HG03469 (cell line): Measurements from ENCODE around the gene RFPL3.
"Not testable (repeated sequence)": the region's sequence is repeated elsewhere in the genome, so short reads cannot be mapped to it uniquely, and the experiment has no call there.

ENCODE experiments used
- ATAC-seq: cut with Tn5 transposase; IDR thresholded peaks from one replicate; pipeline ENCODE4 v1.9.1; 2021; ENCODE audit warnings: mild to moderate bottlenecking, moderate library complexity, moderate number of reproducible peaks; ENCODE audit not compliant: unreplicated experiment

RFPL3 gene

DNA sequence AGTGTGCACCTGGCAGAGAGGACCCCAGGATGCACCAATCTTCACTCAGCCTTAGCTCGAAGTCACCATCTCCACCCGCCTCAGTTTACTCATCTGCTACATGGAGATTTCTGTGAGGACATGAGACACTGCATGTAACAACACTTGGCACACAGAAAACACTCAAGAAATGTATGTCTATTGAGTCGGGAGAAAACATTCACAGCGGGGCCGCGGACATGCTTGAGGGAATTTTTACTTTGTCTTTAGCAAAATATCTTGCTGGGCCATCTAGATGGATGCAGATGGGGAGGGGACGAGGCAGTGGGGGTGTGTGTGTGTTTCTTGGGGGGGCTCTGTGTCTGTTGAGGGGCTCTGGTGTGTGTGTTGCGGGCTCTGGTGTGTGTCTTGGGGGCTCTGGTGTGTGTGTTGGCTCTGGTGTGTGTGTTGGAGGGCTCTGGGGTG is 28.4 kb upstream of the RFPL3 start:
- no peak for ATAC-seq

DNA sequence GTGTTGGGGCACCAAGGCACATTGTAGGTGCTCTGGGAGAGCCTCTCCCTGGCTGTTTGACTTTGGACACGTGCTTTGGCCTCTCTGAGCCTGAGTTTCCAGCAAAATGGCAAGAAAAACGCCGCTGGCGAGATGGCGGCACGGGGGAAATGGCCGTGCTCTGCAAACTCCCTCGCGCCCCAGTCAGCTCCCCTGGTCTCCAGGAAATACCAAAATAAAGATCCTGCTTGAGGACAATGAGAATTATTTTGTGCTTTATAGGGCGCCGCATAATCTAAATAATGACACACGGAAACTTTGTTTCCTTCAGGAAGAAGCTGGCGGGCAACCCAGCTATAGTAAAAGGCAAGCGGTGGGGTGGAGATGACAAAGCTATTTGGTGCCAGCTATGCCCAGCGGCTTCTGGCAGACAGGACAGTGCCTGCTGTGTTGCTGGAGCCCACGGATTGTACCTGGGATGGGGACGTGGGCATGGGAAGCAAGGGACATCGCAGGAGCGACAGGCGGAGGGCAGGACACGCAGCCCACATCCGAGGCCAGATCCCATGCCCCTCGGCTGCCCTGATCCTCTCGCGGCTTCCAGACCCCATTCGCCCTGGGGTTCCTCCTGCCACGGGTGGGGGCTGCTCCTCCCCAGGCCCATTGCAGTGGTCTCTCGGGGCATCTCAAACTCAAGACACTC is 26.3 kb upstream of the RFPL3 start:
- ATAC-seq, result no peak

DNA sequence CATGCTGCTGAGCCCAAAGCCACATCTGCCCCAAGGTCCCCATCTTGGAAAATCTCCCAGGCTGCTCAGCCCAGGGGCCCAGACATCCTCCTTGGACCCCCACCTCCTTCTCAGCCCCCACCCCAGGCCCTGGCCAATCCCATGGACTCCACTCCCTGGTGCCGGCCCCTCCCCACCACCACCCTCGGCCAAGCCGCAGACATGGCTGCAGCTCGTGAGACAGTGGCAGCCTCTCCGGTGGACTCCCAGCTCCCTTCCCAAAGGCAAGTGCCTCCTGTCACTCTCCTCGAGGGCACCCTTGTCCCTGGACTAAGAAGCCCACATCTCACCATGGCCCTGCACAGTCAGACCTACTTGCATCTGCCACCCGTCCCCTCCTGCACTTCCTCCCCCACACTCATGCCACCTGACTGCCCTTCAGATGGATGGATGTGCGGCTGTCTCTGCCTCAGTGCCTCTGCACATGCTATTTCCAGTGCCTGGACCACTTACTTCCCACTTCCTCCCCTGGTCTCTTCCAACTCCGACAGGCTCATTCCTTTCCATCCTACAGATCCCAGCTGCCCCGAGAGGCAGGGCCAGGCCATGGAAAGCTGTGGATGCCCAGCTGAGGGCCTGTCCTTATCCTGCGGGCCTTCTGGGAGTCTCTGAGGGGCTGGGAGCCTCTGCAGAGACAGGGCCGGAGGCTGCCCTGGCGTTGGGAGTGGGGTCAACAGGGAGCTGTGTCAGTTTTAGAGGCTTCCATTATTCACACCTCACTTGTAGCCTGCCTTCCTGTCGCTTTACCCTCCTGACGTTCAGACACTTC is 25.5 kb upstream of the RFPL3 start:
- ATAC-seq, result no peak

DNA sequence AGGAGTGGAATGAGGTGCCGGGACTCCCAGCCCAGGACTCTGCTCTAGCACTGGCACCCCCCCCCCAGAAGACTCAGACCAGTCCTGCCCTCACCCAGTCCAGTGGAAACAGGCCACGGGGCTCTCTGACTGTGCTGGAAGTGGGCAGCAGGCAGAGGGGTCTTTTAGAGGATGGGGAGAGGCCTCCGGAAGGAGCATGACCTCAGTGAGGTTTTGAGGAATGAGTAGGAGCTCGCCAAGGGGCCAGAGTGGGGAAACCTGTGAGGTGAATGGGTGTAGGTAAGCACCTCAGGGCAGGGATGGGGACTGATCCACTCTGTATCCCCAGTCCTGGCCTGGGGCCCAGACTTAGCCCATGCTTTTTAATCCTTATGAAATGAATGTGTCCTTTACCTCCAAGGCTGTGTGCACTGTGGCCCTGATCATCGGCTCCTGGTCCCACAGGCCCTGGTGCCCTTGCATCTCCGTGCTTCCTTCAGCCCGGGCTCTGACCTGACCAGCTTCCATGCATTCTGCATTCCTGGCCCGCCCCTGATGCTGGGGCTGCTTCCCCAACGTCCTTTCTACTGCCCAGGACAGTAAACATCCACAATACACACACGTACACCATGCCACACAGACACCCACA is 24.4 kb upstream of the RFPL3 start:
- ATAC-seq, result no peak

DNA sequence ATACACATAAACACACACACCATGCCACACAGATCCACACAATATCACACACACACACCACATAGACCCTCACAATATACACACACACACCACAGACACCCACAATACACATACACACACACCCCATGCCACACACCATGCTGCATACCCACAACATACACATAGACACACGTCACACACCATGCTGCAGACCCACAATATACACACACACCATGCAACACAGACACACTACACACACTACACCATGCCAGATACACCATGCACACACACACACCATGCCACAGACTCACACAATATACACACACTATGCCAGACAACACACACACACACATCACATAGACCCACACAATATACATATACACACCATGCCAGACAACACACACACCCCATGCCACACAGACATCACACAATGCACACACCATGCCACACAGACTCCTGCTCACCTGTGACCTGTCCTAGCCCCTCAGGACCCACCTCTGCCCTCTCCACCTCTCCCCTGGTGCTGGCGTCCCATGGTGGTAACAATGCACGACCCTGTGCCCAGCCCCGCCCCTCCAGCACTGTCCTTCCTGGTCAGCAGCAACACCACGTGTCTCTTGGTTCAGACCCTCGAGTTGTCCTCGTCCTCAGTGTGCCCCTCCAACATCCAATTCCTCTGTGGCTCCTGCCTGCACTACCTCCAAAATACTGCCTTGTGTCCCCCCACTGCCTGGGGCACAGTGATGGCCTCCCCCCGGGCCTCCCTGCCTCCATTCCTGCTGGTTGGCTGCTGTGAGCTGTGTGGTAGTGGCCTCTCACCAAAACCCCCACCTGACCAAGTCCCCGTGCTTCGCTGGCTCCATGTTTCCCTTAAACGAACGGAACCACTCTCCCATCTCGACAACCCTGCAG is 23.7 kb upstream of the RFPL3 start:
- ATAC-seq, result no peak

DNA sequence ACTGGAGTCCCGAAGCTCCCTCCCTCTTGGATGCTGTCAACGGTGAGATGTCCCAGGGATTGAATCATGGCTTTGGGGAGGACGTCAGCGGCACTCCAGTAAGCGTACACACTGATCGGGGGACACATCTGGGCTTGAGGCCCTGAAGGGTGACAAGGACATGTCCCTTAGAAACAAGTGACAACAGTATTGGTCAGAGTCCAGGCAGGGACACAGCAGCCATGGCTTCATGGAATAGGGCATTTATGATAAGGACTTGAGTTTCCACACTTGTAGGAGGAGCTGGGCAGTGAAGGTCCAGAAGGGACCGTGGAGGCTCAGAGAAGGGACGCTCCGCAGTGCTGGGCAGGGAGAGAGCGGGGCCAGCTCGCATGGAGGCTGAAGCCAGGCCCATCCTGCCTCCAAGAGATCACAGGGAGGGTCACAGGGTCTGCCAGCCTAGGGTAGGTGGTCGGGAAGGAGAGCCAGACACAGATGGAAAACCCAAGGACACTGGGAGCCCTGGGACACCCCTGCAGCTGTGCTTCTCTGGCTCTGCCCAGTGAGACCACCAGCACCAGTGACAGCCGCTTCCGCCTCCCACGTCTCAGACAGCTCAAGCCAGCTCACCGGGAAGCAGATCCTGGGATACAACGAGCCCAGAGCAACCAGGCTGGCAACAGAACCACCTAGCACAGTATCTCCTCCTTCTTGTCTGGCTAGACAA is 22.9 kb upstream of the RFPL3 start:
- ATAC-seq, result no peak

DNA sequence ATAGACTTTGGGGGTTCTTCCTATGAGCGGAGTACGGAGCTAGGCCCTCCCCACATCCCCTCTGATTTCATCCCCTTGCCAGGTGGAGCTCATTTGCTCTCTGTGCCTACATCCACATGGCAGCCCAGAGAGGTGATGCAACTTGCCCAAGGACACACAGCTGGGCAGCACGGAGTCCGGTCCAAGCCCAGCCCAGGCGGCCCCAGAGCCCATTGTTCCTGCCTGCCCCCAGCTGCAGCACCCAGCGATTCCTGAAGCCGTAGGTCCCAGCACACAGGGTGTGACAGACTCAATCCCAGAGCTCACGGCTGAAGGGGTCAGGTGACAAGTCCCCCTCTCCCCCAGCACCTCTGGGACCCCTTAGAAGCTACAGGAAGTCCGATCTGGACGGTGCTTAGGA is 22.2 kb upstream of the RFPL3 start:
- ATAC-seq, result no peak

DNA sequence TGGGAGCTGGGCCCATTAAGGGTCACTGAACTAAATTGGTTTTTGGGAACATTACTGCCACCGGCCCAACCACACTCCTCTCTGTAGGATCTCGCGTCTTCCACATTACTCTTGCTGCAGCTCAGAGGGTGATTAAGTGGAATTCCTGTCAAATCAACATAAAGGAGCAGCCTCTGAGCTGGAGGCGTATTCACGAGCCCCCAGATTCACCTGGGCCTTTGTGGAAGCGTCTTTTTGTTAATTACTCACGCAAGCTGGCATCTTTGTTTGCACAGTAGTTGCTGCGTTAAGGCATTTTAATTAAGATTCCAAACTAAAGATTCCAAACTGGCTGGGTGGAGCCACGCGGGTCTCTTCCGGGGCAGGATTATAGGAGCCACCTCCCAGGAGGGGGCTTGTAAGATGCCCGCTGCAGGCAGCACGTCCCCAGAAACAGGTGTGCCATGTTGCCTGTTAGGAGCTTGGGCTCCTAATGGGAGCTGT is 21.5 kb upstream of the RFPL3 start:
- no peak for ATAC-seq

DNA sequence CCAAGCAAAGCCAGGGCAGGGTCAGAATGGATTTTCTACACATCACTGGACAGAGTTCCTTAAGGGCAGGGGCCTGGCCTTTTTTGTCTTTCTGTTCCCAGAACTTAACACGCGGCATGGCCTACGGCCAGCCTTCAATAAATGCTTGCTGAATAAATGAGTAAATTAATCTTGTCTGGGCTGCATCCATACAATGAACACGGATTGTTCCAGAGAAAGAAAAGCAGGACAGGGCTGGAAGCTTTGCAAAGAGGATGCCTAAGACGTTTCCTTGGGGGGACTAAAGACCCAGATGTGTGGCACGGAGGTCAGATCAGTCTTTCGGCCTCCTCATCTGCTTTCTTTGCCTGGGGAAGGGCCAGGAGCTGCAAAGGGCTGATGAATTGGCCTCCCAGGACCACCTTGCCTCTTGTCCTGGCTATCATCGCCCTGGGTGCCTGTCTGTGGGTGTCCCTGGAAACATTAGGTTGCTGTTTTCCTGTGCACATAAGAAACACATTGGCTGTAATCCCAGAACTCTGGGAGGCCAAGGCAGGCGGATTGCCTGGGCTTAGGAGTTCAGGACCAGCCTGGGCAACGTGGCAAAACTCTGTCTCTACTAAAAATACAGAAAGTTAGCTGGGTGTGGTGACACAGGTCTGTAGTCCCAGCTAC is 20.8 kb upstream of the RFPL3 start:
- ATAC-seq, result no peak

DNA sequence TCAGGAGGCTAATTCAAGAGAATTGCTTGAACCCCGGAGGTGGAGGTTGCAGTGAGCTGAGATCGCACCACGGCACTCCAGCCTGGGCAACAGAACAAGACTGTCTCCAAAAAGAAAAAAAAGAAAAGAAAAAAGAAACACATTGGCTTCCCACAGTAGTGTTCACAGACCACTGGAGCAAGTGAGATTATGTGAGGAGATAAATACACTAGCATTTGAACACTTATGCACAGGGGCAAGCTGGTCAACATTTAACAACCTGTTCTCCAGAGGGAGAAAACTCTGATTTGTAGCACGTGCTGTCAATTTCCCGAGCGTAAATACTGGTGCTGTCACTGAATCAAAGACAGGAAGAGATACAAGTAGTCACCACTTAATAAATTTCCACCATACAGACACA is 20.2 kb upstream of the RFPL3 start:
- ATAC-seq, result not testable (repeated sequence)

DNA sequence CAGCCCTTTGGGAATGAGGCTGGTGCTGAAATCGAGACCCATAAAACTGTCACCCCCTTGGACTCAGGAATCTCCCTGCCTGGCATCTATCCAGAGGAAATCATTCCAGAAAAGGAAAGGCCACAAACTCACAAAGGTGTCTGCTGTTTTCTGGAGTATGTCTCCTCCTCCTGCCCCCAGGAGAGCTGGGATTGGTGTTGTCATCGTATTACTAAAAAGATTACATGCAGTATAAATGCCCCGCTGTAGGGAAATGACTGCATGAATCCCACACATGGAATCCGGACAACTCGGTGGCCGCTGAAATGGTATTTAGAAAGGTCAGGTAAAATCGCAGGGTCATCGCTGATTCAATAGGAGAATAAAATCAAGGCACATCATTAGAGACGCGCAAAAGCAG is 18.9 kb upstream of the RFPL3 start:
- no peak for ATAC-seq

DNA sequence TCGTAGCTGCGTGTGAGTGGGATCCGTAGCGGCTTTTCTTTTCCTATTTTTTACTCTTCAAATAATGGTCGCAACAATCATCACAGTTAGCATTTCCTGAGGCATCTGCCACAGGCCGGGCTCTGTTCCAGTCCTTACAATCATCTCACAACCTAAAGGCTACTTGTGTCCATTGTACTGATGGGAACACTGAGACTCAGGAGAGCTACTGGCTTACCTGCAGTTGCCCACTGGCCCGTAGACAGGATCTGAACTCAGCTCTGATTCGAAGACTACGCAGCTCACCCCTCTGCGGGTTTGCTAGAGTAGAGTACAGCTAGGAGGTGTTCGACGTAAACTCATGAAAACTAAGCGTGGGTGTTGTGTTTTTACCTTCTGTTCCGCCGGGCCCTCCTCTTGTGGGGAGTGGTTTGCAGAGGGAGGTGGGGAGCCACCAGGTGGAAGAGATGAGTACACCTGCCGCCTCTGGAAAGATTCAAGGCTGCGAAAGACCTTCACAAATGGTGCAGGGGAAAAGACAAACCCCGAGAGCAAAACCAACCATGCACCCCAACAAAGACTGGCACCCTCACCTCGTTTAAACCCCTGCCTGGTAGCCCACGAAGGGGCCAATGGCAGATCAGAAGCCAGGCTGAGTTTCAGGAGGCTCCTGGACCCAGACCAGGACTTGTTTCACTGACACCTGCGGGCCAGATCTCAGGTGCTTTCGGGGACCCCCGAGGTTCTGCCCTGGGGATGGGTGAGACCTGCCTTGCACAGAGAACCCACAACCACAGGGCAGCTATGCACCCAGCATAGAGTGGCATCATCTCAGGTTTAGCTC is 18.3 kb upstream of the RFPL3 start:
- no peak for ATAC-seq

DNA sequence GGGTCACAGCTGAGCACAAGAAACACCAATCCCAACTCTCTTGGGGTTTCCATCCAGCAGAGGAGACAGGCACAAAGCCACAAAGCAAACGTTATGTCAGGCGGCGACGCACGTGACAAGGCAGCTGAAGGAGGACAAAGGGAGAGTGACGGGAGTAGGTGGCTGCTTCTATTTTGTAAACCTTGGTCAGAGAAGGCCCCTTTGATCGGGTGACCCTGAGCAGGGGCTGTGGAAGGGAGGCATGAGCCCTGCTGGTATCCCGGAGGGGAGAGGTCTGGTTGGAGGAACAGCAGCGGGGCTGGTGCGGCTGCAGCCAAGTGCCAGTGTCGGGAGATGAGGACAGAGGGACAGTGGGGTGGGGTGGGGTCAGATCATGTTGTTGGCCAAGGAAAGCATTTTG is 17.3 kb upstream of the RFPL3 start:
- ATAC-seq, result no peak

DNA sequence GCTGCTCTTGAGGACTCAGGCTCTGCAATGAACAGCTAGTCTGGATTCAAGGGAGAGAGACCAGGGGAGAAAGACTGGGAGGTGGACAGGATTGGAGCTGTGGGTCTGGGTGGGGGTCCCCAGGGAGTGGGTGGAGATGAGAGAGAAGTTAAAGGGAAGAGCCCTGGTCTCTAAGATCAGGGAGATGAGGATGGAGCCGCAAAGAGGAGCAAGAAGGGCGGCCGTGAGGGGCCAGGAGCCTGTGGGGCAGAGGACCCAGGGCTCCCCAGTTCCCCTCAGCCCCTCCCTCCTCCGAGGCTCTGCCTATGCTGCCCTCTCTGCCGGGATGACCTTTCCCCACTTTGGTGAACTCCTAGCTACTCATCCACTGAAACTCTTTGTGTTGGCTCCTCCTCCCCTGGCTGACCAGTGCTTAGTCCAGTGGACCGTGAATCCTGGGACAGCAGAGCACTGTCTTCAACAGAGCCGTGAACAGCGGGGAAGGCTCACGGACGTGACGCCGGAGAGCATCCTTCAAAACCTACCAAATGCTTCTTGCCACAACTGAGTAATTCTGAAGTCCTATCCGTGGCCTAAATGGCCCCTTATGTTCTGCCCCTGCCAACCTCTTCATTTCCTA is 16.4 kb upstream of the RFPL3 start:
- no peak for ATAC-seq

DNA sequence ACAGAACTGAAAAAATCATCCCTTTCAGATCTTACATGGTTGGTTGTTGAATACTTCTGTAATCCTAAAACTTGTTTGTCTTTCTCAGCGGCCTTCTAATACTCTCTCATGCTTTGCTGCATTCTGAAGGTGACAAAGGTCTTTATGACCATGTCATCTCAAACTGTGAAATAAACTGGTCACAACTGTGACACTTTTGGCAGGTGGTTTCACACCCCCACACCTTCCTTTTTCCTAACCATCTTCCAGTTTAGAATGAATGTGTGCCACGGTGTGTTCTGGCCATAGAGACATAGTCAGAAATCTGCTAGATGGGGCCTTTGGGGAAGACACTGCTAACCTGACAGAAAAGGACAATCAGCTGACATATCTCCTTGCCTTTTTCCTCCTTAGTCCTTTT is 14.7 kb upstream of the RFPL3 start:
- no peak for ATAC-seq

DNA sequence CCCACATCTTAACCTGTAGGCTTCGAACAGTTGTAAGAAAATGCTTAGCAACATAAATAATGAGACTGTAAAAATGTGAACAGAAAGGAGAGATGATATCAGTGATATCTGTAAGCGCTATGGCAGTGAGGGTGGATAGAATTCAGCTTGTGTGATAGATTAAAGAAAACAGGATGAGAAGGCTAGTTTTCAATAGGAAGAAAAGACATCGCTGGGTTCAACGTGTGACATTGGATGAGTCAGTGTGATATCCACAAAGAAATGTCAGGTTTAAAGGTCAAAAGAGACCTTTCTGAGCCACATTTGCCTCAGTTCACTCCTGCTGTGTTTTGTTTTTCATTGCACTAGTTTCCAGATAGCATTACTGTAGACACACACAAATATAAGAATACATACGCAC is 13.7 kb upstream of the RFPL3 start:
- no peak for ATAC-seq

DNA sequence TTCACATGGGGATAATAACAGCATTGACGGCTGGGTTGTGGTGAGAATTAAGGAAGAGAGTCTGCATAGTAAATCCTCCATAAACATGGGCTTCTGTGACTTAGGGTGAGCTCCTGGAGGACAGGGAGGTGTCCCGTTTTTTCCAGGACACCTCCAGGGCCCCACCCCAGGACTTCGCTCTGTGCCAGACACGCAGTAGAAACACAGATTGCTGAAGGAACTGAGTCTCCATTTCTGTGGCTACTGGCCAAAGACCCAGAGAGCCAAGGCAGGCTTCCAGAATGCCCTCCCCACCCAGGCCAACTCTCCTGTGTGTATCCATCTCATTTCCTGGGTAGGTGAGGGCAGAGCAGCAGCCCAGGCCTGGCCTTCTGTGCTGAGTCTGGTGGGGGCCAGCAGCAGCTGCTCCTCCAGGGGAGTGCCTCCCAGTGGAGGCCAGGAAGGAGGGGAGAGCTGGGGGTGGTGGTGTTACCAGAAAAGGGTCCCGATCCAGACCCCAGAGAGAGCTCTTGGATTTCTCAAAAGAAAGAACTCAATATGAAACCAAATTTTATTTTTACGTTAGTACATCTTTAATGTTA is 9.5 kb upstream of the RFPL3 start:
- ATAC-seq, result no peak

DNA sequence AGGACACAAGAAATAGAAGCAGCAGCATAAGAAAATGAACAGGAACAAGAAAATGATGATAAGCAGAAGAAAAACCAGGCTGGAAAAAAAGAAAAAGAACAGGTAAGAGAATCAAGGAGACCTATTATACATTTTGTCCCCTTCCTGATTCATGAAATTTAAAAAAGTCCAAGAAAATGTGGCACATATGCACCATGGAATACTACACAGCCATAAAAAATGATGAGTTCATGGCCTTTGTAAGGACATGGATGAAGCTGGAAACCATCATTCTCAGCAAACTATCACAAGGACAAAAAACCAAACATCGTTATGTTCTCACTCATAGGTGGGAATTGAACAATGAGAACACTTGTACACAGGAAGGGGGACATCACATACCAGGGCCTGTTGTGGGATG is 5.8 kb upstream of the RFPL3 start:
- ATAC-seq, result not testable (repeated sequence)
